ENCODE measurements around the gene NPRL2. TPM values are rescaled to one million over a fixed set of nuclear protein-coding genes. Genes with fewer than 3 reads are reported as not detected.

The NPRL2 gene
- total RNA-seq, 1 experiment from 2014 or later = 35.4 TPM

DNA sequence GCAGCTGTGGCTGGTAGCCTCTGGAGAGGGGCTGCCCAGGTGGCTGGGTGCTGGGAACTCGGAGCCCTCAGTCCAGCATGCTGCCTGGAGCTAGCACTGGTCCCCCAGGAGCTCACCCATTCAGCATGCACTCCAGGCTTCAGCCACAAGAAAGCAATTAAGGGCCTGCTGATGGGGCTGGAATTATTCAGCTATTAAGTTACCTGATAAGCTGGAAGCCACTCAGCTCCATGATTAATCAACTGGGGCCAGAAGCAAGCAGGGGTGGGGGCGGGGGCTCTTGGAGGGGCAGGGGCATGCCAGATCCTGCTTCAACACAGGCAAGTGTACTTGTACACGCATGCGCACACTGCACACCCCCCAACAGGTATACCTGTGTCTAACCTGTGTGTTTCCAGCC, 30.8 kb upstream of the NPRL2 start (continued):
- TF ChIP-seq, protein P1, sequence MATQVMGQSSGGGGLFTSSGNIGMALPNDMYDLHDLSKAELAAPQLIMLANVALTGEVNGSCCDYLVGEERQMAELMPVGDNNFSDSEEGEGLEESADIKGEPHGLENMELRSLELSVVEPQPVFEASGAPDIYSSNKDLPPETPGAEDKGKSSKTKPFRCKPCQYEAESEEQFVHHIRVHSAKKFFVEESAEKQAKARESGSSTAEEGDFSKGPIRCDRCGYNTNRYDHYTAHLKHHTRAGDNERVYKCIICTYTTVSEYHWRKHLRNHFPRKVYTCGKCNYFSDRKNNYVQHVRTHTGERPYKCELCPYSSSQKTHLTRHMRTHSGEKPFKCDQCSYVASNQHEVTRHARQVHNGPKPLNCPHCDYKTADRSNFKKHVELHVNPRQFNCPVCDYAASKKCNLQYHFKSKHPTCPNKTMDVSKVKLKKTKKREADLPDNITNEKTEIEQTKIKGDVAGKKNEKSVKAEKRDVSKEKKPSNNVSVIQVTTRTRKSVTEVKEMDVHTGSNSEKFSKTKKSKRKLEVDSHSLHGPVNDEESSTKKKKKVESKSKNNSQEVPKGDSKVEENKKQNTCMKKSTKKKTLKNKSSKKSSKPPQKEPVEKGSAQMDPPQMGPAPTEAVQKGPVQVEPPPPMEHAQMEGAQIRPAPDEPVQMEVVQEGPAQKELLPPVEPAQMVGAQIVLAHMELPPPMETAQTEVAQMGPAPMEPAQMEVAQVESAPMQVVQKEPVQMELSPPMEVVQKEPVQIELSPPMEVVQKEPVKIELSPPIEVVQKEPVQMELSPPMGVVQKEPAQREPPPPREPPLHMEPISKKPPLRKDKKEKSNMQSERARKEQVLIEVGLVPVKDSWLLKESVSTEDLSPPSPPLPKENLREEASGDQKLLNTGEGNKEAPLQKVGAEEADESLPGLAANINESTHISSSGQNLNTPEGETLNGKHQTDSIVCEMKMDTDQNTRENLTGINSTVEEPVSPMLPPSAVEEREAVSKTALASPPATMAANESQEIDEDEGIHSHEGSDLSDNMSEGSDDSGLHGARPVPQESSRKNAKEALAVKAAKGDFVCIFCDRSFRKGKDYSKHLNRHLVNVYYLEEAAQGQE (IDR thresholded peaks at IDR 0.05; ENCODE audit: low read depth) = no peak
- TF ChIP-seq ELF1 (IDR thresholded peaks at IDR 0.05; ENCODE audit: borderline replicate concordance, low read depth) (no peak), TCF7L2 (IDR thresholded peaks at IDR 0.05; ENCODE audit: borderline replicate concordance, extremely low read depth, insufficient read depth, insufficient read length) (no peak), YY1 (IDR thresholded peaks at IDR 0.05; ENCODE audit: extremely low read depth, insufficient replicate concordance, low read depth, low read length) (no peak)

DNA sequence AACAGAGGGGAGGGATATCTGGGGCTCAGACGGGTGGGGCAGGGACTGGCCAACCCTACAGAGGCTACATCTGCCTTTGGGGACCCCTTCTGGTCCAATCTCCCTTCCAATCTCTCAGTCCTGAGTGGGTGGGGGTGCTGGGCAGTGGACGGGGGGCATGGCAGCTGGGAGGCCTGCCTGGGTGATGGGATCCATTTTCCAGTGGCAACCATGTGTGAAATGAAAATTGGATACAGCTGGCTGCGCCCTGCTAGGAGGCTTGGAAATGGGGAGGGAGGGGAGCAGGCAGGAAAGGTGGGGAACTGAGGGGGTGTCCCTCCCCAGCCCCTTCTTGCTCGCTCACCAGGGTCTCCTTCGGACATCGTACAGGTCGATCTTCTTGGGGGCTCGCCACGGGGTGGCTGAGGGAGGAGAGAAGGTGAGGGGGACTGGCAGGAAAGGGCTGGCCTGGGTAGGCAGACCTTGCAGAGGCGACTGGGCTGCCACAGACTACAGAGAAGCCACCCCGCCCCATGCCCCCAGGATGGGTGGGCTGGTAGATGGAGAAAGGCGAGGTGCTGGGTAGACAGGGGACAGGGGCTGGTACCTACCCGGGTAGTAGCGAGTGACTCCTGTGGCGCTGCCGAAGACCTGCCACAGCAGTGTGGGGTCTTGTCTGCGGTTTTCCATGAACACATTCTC, 30.0 kb upstream of the NPRL2 start:
- ATAC-seq (no peak), DNase-seq (ENCODE audit: low read depth, low spot score) (no peak)
- TF ChIP-seq RAD21 (IDR thresholded peaks at IDR 0.05; ENCODE audit: low read depth) (no peak), EZH2phosphoT487 (IDR thresholded peaks at IDR 0.05; ENCODE audit: borderline replicate concordance) (no peak), ELF1 (IDR thresholded peaks at IDR 0.05; ENCODE audit: borderline replicate concordance, low read depth) (no peak), POLR2A (IDR thresholded peaks at IDR 0.05; ENCODE audit: borderline replicate concordance, extremely low read depth, insufficient read depth, insufficient read length) (no peak), TCF7L2 (IDR thresholded peaks at IDR 0.05; ENCODE audit: borderline replicate concordance, extremely low read depth, insufficient read depth, insufficient read length) (no peak)
- TF ChIP-seq, protein P2, sequence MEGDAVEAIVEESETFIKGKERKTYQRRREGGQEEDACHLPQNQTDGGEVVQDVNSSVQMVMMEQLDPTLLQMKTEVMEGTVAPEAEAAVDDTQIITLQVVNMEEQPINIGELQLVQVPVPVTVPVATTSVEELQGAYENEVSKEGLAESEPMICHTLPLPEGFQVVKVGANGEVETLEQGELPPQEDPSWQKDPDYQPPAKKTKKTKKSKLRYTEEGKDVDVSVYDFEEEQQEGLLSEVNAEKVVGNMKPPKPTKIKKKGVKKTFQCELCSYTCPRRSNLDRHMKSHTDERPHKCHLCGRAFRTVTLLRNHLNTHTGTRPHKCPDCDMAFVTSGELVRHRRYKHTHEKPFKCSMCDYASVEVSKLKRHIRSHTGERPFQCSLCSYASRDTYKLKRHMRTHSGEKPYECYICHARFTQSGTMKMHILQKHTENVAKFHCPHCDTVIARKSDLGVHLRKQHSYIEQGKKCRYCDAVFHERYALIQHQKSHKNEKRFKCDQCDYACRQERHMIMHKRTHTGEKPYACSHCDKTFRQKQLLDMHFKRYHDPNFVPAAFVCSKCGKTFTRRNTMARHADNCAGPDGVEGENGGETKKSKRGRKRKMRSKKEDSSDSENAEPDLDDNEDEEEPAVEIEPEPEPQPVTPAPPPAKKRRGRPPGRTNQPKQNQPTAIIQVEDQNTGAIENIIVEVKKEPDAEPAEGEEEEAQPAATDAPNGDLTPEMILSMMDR (IDR thresholded peaks at IDR 0.05 in 2 of 3, conservative IDR thresholded peaks at IDR 0.05 in 1 of 3; ENCODE audit: borderline replicate concordance in 1 of 3, insufficient read depth in 1 of 3, low read depth in 2 of 3, low read length in 2 of 3) = no peak
- Histone ChIP-seq H3K27ac (ENCODE audit: low read depth, low read length) (no peak overlapping the region), H4K20me1 (ENCODE audit: insufficient read depth) (no peaks in the 10 kb centered on the region), H3K4me1 (ENCODE audit: control insufficient read depth in 1 of 2, insufficient read depth in 2 of 2, low read length in 2 of 2) (no peaks in the 10 kb centered on the region), H3K27me3 (ENCODE audit: insufficient read depth, low read length) (no peaks in the 10 kb centered on the region), H3K9me2 (ENCODE audit: insufficient read depth) (no peaks in the 10 kb centered on the region), H2AFZ (ENCODE audit: low read depth, low read length, poor library complexity, severe bottlenecking) (no peak overlapping the region), H3K4me2 (ENCODE audit: low read length) (no peak overlapping the region), H3K79me2 (ENCODE audit: insufficient read depth, low read length) (no peaks in the 10 kb centered on the region), H3K4me3 (replicated peaks in 1 of 2; ENCODE audit: low read depth in 1 of 2, low read length in 2 of 2) (no peak overlapping the region), H3K9ac (ENCODE audit: low read length) (no peak overlapping the region), H3K36me3 (ENCODE audit: control insufficient read depth in 1 of 2, insufficient read depth in 2 of 2, low read length in 2 of 2) (no peaks in the 10 kb centered on the region), H3K9me3 (ENCODE audit: control insufficient read depth in 1 of 2, insufficient read depth in 1 of 2, low read depth in 1 of 2, low read length in 2 of 2) (no peaks in the 10 kb centered on the region)
- CTCF ChIA-PET = no interaction called here
- no TSS peak for BruUV-seq (replicated peaks)
- intact Hi-C loops (cut with micrococcal nuclease) = no loop called here
- POLR2A ChIA-PET = interaction anchor here (0.7 kb wide), 1 partner anchor 209 kb away, joined by 3 read pairs; no protein-coding TSS in a partner anchor
- RAD21 ChIA-PET (ENCODE audit: low non-redundant PET in 1 of 2, low total read pairs in 2 of 2, uncharacterized antibody in 2 of 2, unreplicated experiment in 2 of 2) = no interaction called here
